ENCODE data around the gene STUB1.

The STUB1 gene

GRCh38 chr16:644556-644955 is 35.7 kb upstream of the STUB1 start:
- DNase-seq (ENCODE audit: low spot score) = no peak

- DNase-seq (ENCODE audit: low spot score) = no peak
These were observed 34.1 kb upstream of the STUB1 start for GRCh38 chr16:645852-646678.

- DNase-seq (ENCODE audit: low spot score) = no peak
These were observed 33.5 kb upstream of the STUB1 start for GRCh38 chr16:646679-647172.

GRCh38 chr16:647173-647902 is 32.9 kb upstream of the STUB1 start:
- no peak for DNase-seq (ENCODE audit: low spot score)

GRCh38 chr16:648071-648780 is 32.0 kb upstream of the STUB1 start:
- DNase-seq (ENCODE audit: low spot score) = peak; percentile 64

GRCh38 chr16:648781-649589 is 31.2 kb upstream of the STUB1 start, which contains the start of gene WDR90:
TSS of gene WDR90 (plus strand) at chr16:649365. CDS start at chr16:649417, 52 bp downstream.
- DNase-seq (ENCODE audit: low spot score) = peak; percentile 94

GRCh38 chr16:649631-650030 is 30.6 kb upstream of the STUB1 start:
- DNase-seq (ENCODE audit: low spot score) = peak; percentile 40

- no peak for DNase-seq (ENCODE audit: low spot score)
These were observed 28.4 kb upstream of the STUB1 start for GRCh38 chr16:651844-652243.

GRCh38 chr16:652454-653305 is 27.5 kb upstream of the STUB1 start:
- DNase-seq (ENCODE audit: low spot score) = no peak

GRCh38 chr16:654034-654433 is 26.2 kb upstream of the STUB1 start:
- DNase-seq (ENCODE audit: low spot score) = no peak

- no peak for DNase-seq (ENCODE audit: low spot score)
These were observed 22.7 kb upstream of the STUB1 start for GRCh38 chr16:657487-657886.

- no peak for DNase-seq (ENCODE audit: low spot score)
These were observed 21.3 kb upstream of the STUB1 start for GRCh38 chr16:658679-659571.

- no peak for DNase-seq (ENCODE audit: low spot score)
These were observed 20.6 kb upstream of the STUB1 start for GRCh38 chr16:659618-660017.

GRCh38 chr16:660132-660458 is 20.1 kb upstream of the STUB1 start:
- no peak for DNase-seq (ENCODE audit: low spot score)

GRCh38 chr16:660459-661183 is 19.6 kb upstream of the STUB1 start:
- peak; percentile 91 for DNase-seq (ENCODE audit: low spot score)

- DNase-seq (ENCODE audit: low spot score) = no peak
These were observed 18.9 kb upstream of the STUB1 start for GRCh38 chr16:661184-661821.

- no peak for DNase-seq (ENCODE audit: low spot score)
These were observed 18.1 kb upstream of the STUB1 start for GRCh38 chr16:662095-662494.

GRCh38 chr16:662597-662996 is 17.6 kb upstream of the STUB1 start:
- no peak for DNase-seq (ENCODE audit: low spot score)

- no peak for DNase-seq (ENCODE audit: low spot score)
These were observed 13.6 kb upstream of the STUB1 start for GRCh38 chr16:666572-666971.

Measured in germinal center (tissue), 1 donor.